Measurements from ENCODE around the gene PORCN.

GRCh38 chrX:48560056-48560455 lies 51.3 kb downstream of the PORCN start:
- TF ChIP-seq MEF2A (IDR thresholded peaks at IDR 0.05; ENCODE audit: control insufficient read depth, low read depth, low read length) (no peak), RCOR1 (IDR thresholded peaks at IDR 0.05; ENCODE audit: borderline replicate concordance in 1 of 2, low read depth in 2 of 2, low read length in 2 of 2) (no peak), ETV5 (CRISPR knock-in tag; IDR thresholded peaks at IDR 0.05; ENCODE audit: low read depth) (no peak), KDM5B (IDR thresholded peaks at IDR 0.05; ENCODE audit: insufficient replicate concordance, low read depth, low read length) (no peak), CHD2 (IDR thresholded peaks at IDR 0.05; ENCODE audit: low read depth, low read length) (no peak), RBM39 (optimal IDR thresholded peaks at IDR 0.05; ENCODE audit: low read depth, low read length) (no peak), ZFX (CRISPR knock-in tag; IDR thresholded peaks at IDR 0.05) (no peak), USF2 (CRISPR knock-in tag; IDR thresholded peaks at IDR 0.05) (no peak), FOXK1 (CRISPR knock-in tag; IDR thresholded peaks at IDR 0.05; ENCODE audit: borderline replicate concordance) (no peak), HDAC2 (IDR thresholded peaks at IDR 0.05) (no peak), ZNF232 (CRISPR knock-in tag; IDR thresholded peaks at IDR 0.05) (no peak), MYC (IDR thresholded peaks at IDR 0.05; ENCODE audit: low read depth, low read length) (no peak), MYC (CRISPR knock-in tag; IDR thresholded peaks at IDR 0.05; ENCODE audit: borderline replicate concordance, low read depth) (no peak)
- TF ChIP-seq, protein P1, sequence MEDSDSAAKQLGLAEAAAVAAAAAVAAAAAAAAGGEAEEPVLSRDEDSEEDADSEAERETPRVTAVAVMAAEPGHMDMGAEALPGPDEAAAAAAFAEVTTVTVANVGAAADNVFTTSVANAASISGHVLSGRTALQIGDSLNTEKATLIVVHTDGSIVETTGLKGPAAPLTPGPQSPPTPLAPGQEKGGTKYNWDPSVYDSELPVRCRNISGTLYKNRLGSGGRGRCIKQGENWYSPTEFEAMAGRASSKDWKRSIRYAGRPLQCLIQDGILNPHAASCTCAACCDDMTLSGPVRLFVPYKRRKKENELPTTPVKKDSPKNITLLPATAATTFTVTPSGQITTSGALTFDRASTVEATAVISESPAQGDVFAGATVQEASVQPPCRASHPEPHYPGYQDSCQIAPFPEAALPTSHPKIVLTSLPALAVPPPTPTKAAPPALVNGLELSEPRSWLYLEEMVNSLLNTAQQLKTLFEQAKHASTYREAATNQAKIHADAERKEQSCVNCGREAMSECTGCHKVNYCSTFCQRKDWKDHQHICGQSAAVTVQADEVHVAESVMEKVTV (CRISPR knock-in tag; IDR thresholded peaks at IDR 0.05): no peak
- TF ChIP-seq, protein P2, sequence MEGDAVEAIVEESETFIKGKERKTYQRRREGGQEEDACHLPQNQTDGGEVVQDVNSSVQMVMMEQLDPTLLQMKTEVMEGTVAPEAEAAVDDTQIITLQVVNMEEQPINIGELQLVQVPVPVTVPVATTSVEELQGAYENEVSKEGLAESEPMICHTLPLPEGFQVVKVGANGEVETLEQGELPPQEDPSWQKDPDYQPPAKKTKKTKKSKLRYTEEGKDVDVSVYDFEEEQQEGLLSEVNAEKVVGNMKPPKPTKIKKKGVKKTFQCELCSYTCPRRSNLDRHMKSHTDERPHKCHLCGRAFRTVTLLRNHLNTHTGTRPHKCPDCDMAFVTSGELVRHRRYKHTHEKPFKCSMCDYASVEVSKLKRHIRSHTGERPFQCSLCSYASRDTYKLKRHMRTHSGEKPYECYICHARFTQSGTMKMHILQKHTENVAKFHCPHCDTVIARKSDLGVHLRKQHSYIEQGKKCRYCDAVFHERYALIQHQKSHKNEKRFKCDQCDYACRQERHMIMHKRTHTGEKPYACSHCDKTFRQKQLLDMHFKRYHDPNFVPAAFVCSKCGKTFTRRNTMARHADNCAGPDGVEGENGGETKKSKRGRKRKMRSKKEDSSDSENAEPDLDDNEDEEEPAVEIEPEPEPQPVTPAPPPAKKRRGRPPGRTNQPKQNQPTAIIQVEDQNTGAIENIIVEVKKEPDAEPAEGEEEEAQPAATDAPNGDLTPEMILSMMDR (IDR thresholded peaks at IDR 0.05 in 2 of 3, conservative IDR thresholded peaks at IDR 0.05 in 1 of 3; ENCODE audit: insufficient read depth in 2 of 3, low read depth in 1 of 3, low read length in 3 of 3): no peak
